Stimulated activated naive CD4-positive, alpha-beta T cell treated with Interleukin-2 at 50 U/mL for 16 hours (primary cell): ENCODE results near the gene SGTB.
A peak's percentile ranks its signal among the peaks of the same experiment; 100 is the strongest.
"Not testable (repeated sequence)": the region's sequence is repeated elsewhere in the genome, so short reads cannot be mapped to it uniquely, and the experiment has no call there.

Experiments
- DNase-seq: peaks from one replicate; lab custom pipeline; 2025; lab: John Stamatoyannopoulos, UW

The SGTB gene

DNA sequence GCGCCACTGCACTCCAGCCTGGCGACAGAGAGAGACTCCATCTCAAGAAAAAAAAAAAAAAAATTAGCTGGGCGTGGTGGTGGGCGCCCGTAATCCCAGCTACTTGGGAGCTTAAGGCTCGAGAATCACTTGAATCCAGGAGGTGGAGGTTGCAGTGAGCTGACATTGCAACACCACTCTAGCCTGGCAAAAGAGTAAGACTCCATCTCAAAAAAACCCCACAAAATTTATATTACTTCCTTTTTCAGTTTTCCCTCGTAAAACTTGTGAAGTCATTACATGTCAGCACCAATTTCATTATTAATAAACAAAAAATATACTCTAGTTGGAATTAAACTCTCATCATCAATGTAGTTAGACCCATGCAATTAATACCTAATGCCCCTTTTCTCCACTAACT is 53.2 kb downstream of the SGTB start:
- DNase-seq, result no peak

GRCh38 chr5:65663804-65664521 is 57.9 kb downstream of the SGTB start:
- DNase-seq, result no peak

DNA sequence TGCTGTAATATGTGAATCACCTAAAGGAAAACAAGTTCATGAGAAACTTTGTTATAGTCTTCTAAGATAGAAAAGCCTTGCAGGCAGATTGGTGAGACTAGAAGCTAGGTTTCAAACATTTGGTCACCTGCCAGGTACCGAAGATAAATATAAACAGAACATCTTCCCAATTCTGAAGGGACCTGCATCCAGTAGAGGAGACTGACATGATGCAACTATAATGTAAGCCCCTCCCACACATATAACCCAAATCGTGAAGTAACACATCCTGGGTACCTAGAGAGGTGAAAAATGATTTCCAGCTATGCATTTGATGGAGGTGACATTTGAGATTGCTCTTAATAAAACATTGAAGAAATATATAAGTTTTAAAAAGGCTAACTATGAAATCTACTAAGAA is 67.2 kb downstream of the SGTB start:
- DNase-seq, result no peak

DNA sequence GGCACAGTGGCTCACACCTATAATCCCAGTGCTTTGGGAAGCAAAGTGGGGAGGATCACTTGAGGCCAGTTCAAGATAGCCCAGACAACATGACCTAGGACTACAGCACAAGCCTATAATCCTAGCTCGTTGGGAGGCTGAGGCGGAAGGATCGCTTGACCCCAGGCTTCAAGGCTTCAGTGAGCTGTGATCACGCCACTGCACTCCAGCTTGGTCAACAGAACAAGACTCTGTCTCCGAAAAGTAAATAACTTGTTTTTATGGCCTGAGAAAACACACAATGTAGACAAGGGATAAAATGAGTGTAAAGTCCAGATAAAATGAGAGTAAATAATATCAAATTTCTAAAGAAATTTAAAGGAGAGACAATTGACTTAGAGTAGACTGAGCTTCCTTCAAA is 70.8 kb downstream of the SGTB start:
- DNase-seq, result no peak

- DNase-seq, result no peak
Observed at GRCh38 chr5:65647941-65648340, 74.0 kb downstream of the SGTB start.

DNA sequence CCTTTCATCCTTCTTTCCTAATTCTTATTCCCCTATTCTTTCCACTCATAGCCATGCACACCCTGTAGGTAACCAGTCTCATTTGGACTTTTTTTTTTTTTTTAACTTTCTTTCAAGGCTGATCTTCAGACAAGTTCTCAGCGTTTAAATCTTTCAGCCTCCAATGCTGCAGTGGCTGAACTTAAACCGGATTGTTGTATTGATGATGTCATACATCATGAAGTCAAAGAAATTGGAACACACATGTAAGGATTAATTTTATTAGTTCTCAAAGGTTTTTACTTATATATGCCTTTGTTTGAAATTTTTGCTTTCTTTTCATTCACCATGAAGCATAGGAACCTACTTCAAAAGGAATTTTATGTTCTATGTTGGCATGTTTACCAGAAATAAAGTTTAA is 75.0 kb downstream of the SGTB start:
- no peak for DNase-seq

DNA sequence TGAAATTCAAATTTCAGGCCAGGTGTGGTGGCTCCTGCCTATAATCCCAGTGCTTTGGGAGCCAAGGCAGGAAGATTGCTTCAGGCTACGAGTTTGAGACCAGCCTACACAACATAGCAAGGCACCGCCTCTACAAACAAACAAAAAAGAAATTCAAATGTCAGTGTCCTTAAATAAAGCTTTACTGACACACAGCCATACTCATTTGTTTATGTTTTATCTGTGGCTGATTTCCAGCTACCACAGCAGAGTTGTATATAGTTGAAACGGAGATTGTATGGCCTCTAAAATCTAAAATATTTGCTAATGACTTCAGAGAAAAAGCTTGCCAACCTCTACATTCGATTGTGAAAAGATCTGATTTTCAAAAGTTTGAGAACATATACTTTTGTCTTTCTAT is 81.7 kb downstream of the SGTB start:
- no peak for DNase-seq

DNA sequence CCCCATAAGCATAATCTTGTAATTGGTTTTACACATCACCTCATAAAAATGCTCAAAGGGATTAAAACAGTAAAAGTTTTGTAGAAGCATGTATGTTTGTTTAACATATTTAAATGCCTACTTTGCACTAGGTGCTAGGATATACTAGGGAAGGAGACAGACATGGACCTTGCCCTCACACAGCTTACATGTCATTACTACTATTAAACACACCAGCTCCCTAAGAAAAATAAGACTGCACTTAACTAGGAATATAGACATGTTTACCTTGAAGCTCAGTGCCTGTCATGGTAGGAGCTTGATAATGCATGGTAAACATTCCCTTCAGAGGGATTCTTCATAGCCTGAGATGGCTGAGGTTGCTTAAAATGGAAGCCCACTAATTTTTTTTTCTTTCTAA is 90.9 kb downstream of the SGTB start:
- no peak for DNase-seq

DNA sequence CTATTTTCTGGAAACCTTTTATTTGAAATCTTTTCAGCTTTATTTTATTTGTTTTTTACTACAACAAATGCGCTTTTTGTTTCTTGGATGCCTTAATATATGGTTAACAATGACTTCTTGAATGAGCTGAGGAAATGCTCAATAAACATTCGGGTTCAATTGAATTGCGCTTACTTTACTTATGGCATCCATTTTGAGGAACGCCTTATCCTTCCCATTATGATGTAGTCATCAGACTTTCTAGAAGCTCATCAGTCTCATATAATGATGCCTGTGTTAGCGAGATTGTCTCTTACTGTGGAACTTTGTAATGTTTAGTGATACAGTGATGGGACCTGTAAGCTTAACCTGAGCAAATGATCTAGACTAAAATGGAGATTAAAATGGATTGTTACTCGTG is 96.2 kb downstream of the SGTB start:
- no peak for DNase-seq

GRCh38 chr5:65624571-65625555 is 97.0 kb downstream of the SGTB start, which contains the start of the genes SHLD3 and TRAPPC13:
Gene SHLD3 (plus strand): TSS chr5:65625027. CDS start chr5:65629588, 4,561 bp downstream.
Gene TRAPPC13 (plus strand): TSS chr5:65625027. CDS start chr5:65625061, 34 bp downstream.
- peak; percentile 85 for DNase-seq

DNA sequence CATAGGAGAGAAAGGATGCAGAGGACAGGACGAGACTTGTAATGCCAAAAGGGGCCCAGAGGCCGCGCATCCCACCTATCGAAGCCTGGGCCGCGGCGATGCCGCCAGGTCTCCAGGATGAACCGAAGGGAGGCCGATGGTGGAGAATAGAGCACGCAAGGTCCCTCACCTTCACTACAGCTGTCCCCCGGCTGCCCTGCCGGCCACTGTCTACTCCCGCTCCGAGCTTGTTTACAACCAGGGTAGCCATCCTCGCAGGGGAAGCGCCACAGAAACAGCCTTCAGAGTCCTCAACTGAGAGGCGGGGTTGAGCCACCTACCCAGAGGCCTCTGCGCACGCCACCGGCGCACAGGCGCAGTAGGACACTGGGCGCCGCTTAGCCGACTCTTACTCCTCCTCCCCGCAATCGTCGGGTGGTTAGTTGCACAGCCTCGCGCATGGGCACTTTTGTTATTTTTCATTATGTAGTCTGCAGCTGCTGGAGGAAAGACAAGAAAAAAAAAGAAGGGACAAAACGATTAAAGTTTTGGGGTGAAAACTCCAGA is 97.8 kb downstream of the SGTB start, which contains the start of gene TRIM23:
Gene TRIM23, minus strand, starts transcription at position 309 of the 546 bp plus-strand sequence. Its CDS starts 59 bp downstream, at position 250.
- peak; percentile 90 for DNase-seq

DNA sequence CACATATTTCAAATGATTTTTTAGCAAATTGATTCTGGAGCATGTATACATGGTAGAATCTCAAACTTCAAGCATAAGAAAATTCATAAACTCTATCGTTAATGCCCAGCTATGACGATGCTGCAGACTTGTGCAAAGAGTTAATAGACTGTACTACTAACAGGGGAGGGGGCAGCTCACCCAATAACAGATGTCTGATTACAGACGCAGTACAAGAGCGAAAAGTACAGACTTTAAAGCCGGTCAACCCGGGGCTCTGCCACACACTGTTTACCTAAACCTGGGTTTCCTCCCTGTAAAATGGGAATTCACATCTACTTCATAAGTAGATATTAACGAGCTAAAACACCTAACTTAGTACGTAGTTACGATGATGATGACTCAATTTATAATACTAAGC is 98.4 kb downstream of the SGTB start:
- no peak for DNase-seq

- DNase-seq, result not testable (repeated sequence)
Observed at GRCh38 chr5:65621961-65622360, 99.9 kb downstream of the SGTB start.

GRCh38 chr5:65620021-65620420 is 101.9 kb downstream of the SGTB start:
- no peak for DNase-seq
